GM19328 (cell line): ENCODE measurements around the gene ATP6V0D1.
"Not testable (repeated sequence)": the region's sequence is repeated elsewhere in the genome, so short reads cannot be mapped to it uniquely, and the experiment has no call there.

Source experiments
- ATAC-seq: cut with Tn5 transposase; IDR thresholded peaks from one replicate; pipeline ENCODE4 v1.9.1; 2021; ENCODE audit warnings: mild to moderate bottlenecking, moderate library complexity; ENCODE audit not compliant: unreplicated experiment

ATP6V0D1 gene

DNA sequence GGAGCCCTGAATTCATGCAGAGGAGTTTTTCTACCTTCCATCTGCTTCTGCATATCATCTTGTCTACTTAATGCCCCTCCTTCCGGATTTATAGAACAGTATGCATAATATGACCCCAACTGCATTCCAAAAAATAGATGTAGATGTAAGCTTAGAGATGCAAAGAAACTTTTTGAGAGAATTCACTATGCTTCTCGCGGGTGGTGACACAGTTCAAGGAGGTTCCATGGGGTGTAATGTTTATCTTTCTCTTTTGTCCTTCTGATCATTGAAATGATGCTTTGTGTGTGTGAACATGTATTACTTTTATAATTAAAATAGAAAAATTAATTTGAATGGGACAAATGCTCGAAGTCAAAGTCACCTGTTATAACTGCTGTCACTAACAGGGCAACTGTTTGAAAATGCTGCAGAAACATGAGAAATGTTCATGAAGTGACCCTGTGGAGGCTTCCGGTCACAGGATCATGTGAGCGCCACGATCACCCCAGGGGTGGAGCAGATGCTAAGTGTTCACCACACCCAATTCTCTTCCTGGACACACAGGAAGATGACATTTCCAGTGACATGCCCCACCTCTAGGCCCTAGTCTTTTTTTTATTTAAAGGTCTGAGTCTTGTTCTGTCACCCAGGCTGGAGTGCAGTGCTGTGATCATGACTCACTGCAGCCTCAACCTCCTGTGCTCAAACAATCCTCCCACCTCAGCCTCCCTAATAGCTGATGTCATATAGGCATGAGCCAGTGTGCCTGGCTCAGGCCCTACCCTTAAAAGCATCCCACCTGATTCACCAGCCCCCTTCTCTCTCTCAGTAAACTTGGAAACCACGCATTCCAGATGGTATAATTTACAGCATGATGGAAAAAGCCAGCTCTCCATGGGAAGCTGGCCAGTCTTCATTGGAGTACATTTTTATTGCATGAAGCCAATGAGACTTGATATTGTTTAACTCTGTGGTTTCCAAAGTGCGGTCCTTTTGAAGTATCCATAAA is 23.4 kb upstream of the ATP6V0D1 start:
- ATAC-seq, result no peak

- ATAC-seq, result no peak
These were observed 18.1 kb upstream of the ATP6V0D1 start for GRCh38 chr16:67499106-67499505.

DNA sequence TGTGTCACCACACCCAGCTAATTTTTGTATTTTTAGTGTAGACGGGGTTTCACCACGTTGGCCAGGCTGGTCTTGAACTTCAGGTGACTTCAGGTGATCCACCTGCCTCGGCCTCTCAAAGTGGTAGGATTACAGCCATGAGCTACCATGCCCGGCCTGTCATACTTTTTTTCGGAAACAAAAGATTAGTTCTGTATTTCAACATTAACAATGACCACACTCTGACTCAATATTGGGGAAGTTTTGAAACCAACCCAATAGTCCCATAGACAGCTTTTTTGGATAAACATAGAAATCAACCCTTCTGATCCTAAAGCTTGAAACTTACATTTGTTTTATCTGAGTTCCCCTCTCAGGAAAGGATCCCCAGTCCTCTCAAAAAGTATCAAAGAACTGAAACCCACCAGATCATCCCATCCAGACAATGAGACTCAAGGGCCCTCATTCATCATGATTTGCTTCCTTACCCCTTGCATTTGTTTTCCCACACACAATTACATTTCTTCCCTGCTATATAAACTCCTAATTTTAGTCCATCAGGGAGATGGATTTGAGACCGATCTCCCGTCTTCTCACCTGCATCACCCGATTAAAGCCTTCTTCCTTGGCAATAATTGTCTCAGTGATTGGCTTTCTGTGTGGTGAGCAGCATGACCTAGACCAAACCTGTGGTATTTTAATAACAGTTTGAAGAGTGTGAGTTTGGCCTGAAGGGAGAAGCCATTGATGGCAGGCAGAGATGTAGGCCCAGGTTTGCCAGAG is 9.6 kb upstream of the ATP6V0D1 start:
- ATAC-seq, result no peak

DNA sequence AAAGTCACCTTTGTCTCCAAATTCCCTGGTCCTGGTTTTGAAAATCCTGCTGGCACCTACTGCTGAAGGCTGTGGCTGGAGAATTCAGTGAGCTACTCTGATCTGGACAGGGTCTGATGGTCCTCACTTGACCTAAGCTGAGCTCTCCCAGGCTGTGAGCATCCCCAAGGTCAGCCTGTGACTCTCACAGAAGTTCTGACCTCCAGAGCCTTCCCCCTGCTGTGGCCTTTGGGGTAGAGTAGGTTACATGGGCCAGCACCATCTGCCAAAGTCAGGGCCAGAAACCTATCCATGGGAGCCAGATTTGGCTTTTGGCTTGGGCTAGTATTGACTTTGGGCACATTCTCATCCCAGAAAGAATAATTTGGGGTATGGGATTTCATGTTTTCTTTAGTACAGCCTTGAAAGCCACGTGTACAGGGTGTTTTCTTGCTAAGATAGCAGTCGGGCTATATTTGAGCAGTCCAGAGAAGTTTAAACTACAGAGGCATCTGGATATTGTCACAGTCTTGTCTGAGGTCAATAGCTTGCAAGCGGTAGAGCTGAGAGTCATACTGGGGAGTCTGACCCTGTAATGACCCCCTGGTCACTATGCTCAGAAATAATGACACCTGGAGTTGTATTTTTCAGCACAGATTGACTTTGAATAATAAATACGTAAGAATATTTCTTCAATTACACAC is 8.6 kb upstream of the ATP6V0D1 start:
- ATAC-seq, result no peak

DNA sequence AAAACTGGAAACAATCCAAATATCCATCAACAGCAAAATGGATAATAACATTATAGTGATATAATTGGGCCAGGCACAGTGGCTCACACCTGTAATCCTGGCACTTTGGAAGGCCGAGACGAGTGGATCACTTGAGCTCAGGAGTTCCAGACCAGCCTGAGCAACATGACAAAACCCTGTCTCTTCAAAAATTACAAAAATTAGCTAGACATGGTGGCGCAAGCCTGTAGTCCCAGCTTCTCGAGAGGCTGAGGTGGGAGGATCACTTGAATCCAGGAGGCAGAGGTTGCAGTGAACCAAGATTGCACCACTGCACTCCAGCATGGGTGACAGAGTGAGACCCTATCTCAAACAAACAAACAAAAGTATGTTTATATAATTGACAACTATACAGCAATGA is 6.6 kb upstream of the ATP6V0D1 start:
- not testable (repeated sequence) for ATAC-seq

DNA sequence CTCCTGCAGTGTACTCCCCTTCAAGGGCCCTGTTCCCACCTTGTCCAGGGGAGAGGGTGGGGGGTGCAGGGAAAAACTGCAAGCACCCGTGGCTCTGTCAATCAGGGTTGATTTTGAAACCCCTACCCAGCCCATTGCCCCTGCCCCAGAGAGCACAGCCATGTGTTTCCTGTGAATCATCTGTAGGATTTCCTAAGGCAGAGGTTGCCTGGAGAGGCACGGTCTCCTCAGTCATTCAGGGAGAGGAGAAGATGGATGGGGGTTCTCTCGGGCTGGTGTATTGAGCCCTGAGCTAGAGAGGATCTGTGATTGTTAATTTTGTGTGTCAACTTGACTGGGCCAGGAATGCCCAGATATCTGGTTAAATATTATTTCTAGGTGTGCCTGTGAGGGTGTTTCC is 5.8 kb upstream of the ATP6V0D1 start:
- no peak for ATAC-seq

GRCh38 chr16:67483731-67484525 is 3.0 kb upstream of the ATP6V0D1 start:
- no peak for ATAC-seq

DNA sequence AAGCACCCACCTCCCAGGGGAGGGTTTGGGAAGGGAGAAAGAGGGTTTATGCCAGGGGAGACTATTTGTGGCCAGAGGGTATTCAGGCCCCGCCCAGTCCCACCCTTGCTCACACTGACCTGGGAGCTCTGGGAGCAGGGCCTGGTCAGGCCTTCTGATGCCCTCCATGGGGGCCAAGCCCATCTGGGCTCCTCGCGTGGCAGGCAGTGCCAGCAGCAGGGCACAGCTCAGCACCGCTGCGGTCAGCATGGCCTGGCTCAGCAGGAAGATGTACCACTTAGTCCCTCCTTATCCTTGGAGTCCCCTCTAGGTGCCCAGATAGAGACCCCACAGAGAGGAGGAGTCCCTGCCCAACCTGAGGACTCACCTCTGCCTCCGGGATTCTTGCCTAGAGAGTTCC is 2.2 kb upstream of the ATP6V0D1 start, which contains the start of gene AGRP:
AGRP (minus strand) TSS at position 398 of the 400 bp plus-strand sequence; CDS start at position 249, 149 bp downstream.
- ATAC-seq, result no peak

- no peak for ATAC-seq
These were observed 1.4 kb upstream of the ATP6V0D1 start for GRCh38 chr16:67482233-67482924.

- ATAC-seq, result no peak
These were observed 740 bp upstream of the ATP6V0D1 start for GRCh38 chr16:67481561-67482232.

DNA sequence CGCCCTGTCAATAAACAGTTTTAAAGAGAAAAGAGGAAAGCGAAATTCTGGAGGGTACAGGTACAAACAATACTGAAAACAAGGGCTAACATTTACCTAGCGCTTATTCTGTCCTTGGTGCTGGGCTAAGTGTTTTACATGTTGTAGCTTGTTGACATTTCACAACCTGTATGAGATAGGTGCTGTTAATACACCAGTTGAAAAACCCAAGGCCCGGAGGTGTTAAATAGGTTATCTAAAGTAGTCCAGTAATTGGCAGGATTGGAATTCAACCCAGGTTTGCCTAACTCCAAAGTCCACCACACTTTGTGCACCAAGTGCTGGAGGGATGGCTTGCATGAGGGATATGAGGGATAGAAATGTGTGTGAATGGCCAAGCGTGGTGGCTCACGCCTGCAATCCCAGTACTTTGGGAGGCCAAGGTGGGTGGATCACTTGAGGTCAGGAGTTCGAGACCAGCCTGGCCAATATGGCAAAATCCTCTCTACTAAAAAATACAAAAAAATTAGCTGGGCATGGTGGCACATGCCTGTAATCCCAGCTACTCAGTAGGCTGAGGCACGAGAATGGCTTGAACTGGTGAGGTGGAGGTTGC is 2.9 kb downstream of the ATP6V0D1 start:
- ATAC-seq, result no peak

GRCh38 chr16:67474551-67475455 is 6.2 kb downstream of the ATP6V0D1 start:
- ATAC-seq, result no peak

DNA sequence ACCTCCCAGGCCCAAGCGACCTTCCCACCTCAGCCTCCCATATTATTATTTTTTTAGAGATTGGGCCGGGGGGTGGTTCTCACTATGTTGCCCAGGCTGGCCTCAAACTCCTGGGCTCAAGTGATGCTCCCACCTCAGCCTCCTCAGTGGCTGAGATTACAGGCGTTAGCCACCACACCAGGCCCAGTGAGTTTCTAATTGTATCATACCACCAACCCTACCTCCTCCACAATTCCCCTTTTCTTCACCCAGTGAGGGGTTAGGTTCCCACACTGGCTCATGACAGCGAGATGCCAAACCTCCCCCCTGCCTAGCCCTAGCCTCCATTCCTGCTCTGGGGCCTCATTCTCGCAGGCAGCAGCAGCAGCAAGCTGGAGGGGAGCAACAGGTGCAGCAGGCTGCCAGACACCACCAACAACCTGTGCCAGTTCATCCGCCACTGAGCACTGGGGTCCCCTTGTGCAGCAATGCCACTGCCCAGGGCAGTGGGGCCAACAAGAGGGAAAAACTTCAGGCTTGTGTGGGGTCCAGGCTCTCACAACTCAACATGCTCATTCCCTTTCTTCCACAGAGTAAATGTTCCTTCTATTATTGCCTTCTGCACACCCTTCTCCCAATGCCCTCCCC is 9.1 kb downstream of the ATP6V0D1 start:
- no peak for ATAC-seq

DNA sequence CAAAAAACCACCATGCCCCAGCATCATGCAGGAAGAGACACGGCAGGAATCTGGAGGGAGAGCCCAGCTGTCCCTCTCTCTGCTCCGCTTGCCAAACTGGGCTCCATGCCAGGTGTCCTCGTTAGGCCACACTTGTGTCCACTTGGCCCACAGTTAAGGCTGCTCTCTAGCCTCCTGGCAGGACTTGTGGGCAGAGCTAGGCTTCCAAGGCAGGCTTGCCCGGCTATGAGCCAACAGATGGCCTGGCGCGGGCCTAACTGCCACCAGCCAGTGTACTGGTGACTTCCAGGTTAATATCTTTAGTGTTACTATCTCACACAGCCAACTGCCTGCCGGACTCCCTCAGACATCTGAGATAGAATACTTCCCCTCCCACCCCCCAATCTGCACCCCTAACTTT is 10.6 kb downstream of the ATP6V0D1 start:
- no peak for ATAC-seq

GRCh38 chr16:67468731-67469130 is 12.2 kb downstream of the ATP6V0D1 start:
- no peak for ATAC-seq

- no peak for ATAC-seq
These were observed 14.4 kb downstream of the ATP6V0D1 start for GRCh38 chr16:67466581-67466980.

GRCh38 chr16:67464565-67464964 is 16.4 kb downstream of the ATP6V0D1 start:
- ATAC-seq, result no peak
